Stimulated activated CD8-positive, alpha-beta memory T cell treated with anti-CD3 and anti-CD28 coated beads, Interleukin-7, amount 100 ng/mL, for 4 hours (primary cell): ENCODE data around the gene C11orf58.

Experiments used
- DNase-seq, 2 donors: peaks; one replicate each; pipeline ENCODE4 v3.0.0-alpha.2; 2020; ENCODE audit warnings: low read depth in 2 of 2

Gene C11orf58

DNA sequence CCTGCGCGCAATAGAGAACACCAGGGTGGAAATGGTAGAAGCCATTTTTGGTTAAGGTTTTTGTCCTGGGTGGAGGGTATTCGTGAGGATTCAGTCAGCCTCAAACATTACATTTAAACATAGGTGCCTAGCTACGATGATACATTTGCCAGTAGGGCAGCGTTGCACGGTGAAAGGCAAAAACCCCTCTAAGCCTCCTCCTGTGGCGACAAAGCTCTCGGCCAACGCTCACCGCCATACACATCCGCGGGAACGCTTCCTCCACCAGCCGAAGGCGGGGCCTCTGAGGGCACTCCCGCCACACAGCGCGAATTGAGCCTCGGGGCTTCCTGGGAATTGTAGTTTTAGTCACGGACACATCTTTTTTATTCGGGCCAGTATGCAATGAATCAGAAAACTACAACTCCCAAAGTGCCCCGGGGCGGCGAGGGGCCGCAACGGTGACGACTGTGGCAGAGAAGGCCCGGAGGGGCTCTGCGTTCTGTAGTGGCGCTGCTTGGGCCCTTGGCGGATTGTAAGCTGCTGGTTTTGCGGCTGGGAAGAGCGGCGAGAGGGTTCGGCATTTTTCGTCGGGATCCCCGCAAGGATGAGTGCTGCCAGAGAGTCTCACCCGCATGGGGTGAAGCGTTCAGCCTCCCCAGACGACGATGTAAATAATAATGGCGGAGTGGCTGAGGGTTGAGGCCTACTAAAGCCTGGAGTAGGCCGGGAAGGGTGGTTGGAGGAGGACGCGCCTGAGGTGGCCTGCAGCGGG, at the start of gene C11orf58:
Gene C11orf58 (plus strand): TSS at position 455 of the 754 bp plus-strand sequence. CDS start 132 bp downstream, at position 587.
- DNase-seq: peak; percentile 90 to 91

DNA sequence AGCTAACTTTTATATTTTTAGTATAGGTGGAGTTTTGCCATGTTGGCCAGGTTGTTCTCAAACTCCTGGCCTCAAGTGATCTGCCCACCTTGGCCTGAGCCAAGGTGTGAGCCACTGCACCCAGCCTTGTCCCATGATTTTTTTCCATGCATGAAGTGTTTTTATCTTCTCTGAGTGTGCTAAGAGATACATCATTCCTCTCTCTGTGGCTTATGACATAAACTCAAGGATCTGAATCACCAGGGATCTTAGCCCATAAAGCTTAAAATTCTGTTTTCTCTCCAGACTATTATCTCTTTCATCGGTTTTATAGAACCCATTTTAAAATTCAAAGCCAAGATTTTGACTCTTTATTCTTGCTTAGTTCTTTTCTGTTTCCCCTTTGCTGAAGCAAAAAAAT, 48.4 kb upstream of the C11orf58 start:
- no peak for DNase-seq

- DNase-seq: no peak
Measured at GRCh38 chr11:16703795-16704194, 34.7 kb upstream of the C11orf58 start.

DNA sequence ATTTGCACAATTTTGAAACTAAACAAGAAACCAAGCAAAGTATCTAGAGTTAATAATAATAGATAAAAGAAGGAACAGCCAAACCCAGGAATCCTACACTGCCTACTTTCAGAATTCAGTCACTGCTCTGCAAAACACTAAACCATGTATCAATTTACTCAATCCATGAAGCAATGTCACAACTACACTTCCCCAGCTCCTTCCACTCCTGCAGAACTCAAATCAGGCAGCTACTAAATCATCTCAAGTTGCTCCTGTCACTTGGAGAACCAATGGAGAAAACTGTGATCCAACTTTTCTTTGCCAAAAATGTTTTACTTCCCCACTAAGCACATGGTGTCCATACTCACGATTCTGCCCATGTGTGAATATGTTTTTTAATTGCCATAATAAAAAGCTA, 24.9 kb upstream of the C11orf58 start:
- no peak for DNase-seq

- DNase-seq: no peak
Measured at GRCh38 chr11:16722581-16723344, 15.7 kb upstream of the C11orf58 start.

DNA sequence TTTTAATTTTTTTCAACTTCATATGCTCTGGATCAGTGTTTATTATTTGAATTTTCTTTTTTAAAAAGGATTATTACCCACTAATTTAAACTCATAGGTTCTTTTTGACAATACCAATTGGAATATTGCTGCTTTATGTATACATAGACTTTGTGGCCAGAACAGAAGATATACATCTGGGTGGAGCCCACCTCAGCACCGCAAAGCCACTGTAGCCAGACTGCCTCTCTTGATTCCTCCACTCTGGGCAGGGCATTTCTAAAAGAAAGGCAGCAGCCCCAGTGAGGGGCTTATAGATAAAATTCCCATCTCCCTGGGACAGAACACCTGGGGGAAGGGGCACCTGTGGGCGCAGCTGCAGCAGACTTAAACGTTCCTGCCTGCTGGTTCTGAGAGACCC, 10.6 kb upstream of the C11orf58 start:
- DNase-seq: no peak

DNA sequence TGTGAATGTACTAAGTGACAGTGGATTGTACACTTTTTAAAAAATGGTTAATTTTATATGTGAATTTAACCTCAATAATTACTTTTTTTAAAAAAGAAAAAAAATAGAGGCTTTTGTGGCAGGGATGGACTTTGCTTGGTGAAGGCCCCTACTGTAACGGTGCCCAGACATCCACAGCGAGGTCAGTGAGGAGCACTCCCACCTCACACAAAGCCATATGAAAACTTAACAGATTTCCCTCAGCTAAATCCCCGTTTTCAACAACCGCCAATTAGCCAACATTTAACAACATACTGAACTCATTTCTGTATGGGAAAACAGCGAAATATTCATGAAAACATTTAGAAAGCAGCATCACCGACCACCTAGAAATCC, 642 bp upstream of the C11orf58 start:
- no peak for DNase-seq

- no peak for DNase-seq
Measured at GRCh38 chr11:16738947-16739815, 734 bp downstream of the C11orf58 start.

GRCh38 chr11:16741473-16741872, 3.0 kb downstream of the C11orf58 start:
- DNase-seq: no peak

GRCh38 chr11:16743478-16743877, 5.0 kb downstream of the C11orf58 start:
- no peak for DNase-seq

GRCh38 chr11:16744128-16744725, 5.8 kb downstream of the C11orf58 start:
- no peak for DNase-seq

GRCh38 chr11:16745950-16746605, 7.6 kb downstream of the C11orf58 start:
- no peak for DNase-seq

GRCh38 chr11:16749092-16749491, 10.6 kb downstream of the C11orf58 start:
- DNase-seq: no peak

- no peak for DNase-seq
Measured at GRCh38 chr11:16749666-16750065, 11.2 kb downstream of the C11orf58 start.

GRCh38 chr11:16750417-16750816, 12.0 kb downstream of the C11orf58 start:
- DNase-seq: no peak

GRCh38 chr11:16758382-16759024, 20.1 kb downstream of the C11orf58 start:
- DNase-seq: no peak

DNA sequence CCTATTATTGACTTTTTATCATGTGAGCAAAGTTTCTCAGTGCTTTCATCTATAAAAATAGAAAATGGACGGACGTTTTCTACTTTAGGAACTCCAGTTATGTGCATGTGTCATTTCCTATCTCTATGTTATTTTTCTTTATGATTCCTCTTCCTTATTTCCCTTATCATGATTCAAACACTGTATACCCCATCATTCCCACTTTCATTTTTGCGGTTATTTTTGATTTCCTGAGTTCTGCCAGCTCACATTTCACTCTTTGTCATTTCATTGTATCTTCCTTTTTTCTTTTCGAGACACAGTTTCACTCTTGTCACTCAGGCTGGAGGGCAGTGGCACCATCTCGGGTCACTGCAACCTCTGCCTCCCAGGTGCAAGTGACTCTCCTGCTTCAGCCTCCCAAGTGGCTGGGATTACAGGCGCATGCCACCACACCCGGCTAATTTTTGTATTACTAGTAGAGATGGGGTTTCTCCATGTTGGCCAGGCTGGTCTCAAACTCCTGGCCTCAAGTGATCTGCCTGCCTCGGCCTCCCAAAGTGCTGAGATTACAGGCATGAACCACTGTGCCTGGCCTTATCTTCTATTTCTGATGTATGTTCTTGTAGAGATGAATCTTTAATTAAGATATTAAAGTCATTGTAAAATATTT, 21.5 kb downstream of the C11orf58 start:
- DNase-seq: no peak

GRCh38 chr11:16763746-16764145, 25.3 kb downstream of the C11orf58 start:
- no peak for DNase-seq

DNA sequence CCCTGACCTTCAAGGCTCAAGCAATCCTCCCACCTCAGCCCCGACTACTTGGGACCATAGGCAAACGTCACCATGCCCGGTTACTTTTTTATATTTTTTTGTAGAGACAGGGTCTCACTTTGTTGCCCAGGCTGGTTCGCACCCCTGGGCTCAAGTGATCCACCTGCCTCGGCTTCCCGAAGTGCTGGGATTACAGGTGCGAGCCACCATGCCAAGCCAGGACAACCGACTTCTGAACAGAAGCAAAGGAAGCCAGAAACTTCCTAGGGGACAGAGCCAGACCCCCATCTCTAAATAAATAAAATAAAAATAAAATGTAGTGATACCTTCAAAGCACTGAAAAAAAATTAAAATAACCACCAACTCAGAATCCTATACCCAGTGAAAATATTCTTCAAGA, 26.4 kb downstream of the C11orf58 start:
- DNase-seq: no peak

- no peak for DNase-seq
Measured at GRCh38 chr11:16767137-16767536, 28.7 kb downstream of the C11orf58 start.
